ENCODE results near the gene ZYG11A.

DNA sequence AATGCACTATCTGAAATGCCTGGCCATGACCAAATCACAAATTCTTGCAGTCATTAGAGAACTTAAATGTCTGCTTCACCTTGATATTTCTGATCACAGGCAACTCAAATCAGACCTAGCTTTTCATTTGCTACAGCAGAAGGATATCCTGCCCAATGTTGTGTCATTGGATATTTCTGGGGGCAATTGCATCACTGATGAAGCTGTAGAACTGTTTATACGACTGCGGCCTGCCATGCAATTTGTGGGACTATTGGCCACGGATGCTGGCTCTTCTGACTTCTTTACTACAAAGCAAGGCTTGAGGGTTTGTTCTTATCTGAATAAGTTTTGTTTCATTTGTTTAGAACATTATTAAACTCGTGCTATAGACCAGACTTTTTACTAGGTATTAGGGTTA is 14.9 kb downstream of the ZYG11A start:
- TF ChIP-seq, protein P1, sequence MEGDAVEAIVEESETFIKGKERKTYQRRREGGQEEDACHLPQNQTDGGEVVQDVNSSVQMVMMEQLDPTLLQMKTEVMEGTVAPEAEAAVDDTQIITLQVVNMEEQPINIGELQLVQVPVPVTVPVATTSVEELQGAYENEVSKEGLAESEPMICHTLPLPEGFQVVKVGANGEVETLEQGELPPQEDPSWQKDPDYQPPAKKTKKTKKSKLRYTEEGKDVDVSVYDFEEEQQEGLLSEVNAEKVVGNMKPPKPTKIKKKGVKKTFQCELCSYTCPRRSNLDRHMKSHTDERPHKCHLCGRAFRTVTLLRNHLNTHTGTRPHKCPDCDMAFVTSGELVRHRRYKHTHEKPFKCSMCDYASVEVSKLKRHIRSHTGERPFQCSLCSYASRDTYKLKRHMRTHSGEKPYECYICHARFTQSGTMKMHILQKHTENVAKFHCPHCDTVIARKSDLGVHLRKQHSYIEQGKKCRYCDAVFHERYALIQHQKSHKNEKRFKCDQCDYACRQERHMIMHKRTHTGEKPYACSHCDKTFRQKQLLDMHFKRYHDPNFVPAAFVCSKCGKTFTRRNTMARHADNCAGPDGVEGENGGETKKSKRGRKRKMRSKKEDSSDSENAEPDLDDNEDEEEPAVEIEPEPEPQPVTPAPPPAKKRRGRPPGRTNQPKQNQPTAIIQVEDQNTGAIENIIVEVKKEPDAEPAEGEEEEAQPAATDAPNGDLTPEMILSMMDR (IDR thresholded peaks at IDR 0.05): no peak
- no peak for TF ChIP-seq POLR2A (IDR thresholded peaks at IDR 0.05)

Measured in prostate gland (tissue), 2 donors.